ENCODE results near the gene PPDPF.
"Not testable (repeated sequence)": the region's sequence is repeated elsewhere in the genome, so short reads cannot be mapped to it uniquely, and the experiment has no call there.

PPDPF gene

DNA sequence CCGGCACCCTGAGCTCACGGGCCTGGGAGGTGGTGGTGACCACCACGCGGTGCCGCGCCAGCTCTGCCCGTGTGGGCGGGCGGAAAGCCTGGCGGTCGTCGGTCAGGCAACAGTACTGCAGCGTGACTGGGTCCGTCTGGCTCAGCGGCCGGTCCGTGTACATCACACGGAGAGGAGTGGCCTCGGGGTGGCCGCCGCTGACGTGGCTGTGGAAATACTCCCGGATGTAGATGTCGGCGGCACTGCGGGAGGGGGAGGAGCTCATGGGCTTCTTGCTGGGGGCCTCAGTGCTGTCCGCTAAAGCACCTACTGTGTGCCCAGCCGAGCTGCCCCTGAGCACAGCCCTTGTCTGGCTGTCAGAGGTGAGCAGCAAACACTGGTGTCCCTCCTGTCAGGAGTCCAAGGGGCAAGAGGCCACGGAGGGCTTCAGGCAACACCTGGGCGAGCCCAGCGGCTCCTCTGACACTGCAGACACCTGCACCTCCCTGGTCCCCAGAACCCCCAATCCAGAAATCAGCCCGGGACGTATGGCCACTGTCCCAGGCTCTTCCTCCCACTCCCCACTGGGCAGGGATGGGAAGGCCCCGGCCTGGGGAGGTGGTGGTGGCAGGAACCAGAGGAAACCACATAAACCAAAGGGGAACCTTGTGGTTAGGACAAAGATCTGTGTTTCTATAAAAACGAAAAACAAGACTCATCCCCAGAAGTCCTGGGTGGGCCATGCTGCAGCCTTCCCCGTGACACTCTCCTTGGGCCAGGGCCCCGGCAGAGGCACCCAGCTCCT lies 47.0 kb downstream of the PPDPF start:
- DNase-seq, result no peak

DNA sequence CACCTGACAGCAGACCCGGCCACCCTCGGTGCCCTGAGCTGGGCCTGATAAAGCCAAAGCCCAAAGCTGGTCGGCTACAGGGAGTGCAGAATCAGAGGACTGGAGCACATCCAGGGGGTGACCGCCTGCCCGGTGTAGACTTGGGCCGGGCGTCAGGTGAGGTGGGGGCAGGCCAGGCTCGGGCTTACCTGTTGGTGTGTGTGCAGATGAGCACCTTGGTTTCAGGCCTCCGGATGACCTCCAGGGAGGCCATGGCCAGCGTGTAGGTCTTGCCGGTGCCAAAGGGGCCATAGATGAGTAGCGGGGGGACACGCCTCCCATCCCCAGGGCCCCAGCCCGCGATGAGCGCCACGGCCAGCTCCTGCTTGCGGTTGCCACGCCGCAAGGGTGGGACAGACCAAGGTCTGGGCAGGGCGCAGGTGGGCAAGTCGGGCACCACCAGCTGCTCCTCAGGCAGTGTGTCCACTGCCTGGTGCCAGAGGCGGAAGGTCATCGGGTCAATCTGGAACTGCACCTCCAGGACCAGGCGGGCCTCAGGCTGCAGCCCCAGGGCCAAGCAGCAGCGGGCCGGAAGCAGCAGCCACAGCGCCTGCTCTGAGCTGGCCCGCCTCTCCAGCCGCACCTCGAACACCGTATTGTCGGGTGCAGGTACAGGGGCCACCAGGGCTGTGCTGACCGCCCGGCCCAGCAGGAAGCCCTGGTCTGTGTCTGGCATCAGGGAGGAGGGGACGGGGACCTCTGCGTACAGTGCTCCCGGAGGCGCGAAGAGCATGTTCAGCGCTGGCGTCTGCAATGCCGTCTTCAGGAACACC lies 47.8 kb downstream of the PPDPF start:
- no peak for DNase-seq

DNA sequence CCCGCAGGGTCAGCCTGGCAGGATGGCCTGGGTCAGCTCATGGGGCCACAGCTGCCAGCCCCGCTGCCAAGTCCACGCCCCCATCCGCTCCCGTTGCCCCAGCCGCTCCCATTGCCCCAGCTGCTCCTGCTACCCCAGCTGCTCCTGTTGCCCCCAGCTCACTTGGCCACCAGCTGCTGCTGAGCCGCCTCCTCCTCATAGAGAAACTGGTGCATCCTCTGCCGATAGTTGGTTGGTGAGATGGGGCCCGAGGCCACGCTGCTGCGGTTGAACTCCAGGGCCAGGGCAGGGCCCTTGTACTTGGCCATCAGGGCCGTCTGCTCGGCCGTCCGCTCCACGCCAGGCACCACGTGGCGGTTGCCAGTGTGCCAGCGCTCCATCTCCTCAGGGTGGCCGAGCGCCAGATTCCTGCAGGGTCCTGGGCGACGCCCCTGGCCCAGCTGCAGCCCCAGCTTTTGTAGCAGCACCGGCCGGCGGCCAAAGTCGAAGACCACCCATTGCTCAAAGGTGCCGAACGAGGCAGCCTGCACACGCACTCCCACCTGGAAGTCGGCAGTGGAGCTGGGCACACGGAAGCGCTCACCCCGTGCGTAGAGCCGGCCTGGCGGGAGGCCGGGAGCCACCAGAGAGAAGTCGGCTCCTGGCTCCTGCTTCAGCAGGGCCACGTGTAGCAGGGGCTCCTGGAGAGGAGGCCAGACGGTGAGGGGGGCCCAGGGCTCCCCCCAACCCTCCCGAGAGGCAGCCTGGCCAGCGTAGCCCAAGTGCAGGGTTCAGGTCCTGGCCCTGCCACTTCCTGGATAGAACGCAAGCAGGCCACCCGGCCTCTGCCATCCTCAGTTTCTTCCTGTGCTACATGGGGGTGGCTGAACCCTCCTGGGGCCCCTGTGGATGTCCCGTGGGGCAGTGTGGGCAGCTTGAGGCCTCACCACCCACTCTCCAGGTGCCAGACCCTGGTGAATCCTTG lies 48.7 kb downstream of the PPDPF start:
- DNase-seq, result peak; percentile 24

DNA sequence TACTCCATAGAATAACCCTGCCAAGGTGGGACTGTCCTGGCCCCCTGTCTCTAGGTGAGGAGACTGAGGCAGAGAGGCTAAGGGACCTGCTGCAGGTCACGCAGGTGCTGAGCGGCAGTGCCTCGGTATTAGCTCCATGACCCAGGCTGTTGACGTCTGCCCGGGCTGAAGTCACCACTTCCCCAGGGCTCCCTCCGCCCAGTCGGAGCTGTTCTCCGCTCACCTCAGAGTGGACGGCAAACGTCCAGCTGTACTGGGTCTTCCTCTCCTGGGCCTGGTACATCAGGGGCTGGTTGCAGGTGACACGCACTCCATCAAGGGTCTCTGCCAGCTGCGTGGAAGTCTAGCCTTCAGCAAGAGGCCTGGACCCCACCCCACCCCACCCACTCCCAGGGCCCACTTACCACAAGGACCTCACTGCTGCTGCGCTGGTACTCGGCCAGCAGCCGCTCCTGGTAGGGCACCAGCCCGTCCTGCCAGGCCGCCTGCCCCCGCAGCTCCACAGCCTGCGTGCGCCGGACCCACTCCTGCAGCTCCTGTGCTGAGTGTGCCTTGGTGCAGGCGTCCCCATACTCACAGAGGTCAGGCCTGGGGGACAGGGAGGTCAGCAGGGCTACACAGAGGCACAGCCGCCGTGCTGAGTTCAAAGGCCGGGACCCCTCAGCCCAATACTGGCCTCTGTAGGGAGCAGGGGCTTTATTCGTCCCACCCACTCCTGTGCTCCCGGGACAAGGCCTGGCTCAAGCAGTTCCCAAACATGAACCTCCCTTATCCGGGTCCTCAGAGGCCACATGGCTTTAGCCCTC lies 49.9 kb downstream of the PPDPF start:
- DNase-seq, result no peak

DNA sequence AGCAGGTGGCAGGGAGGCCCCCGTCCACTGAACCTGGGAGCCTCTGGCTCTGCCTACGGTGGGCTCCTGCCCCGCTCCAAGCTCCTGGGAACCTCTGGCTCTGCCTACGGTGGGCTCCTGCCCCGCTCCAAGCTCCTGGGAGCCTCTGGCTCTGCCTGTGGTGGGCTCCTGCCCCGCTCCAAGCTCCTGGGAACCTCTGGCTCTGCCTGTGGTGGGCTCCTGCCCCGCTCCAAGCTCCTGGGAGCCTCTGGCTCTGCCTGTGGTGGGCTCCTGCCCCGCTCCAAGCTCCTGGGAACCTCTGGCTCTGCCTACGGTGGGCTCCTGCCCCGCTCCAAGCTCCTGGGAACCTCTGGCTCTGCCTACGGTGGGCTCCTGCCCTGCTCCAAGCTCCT lies 50.5 kb downstream of the PPDPF start:
- DNase-seq, result not testable (repeated sequence)
